Activated CD8-positive, alpha-beta memory T cell treated with anti-CD3 and anti-CD28 coated beads, Interleukin-2, amount 50 U/mL, for 24 hours (primary cell): Measurements from ENCODE around the gene SORBS1.

Source experiments
- DNase-seq: peaks from one replicate; pipeline ENCODE4 v3.0.0-alpha.2; 2020; ENCODE audit errors: extremely low read depth

SORBS1 gene

GRCh38 chr10:95459446-95460045 is 101.6 kb downstream of the SORBS1 start:
- DNase-seq = no peak

GRCh38 chr10:95458871-95459270 is 102.3 kb downstream of the SORBS1 start:
- DNase-seq = no peak

GRCh38 chr10:95458014-95458413 is 103.2 kb downstream of the SORBS1 start:
- DNase-seq = no peak

- no peak for DNase-seq
Observed at GRCh38 chr10:95457319-95457886, 103.8 kb downstream of the SORBS1 start.

- no peak for DNase-seq
Observed at GRCh38 chr10:95456516-95456915, 104.7 kb downstream of the SORBS1 start.

GRCh38 chr10:95454940-95455339 is 106.2 kb downstream of the SORBS1 start:
- DNase-seq = no peak

- no peak for DNase-seq
Observed at GRCh38 chr10:95454356-95454755, 106.8 kb downstream of the SORBS1 start.

- DNase-seq = no peak
Observed at GRCh38 chr10:95451568-95452524, 109.3 kb downstream of the SORBS1 start.

GRCh38 chr10:95451150-95451549 is 110.0 kb downstream of the SORBS1 start:
- DNase-seq = no peak

GRCh38 chr10:95450188-95450587 is 111.0 kb downstream of the SORBS1 start:
- no peak for DNase-seq

- no peak for DNase-seq
Observed at GRCh38 chr10:95447685-95448084, 113.5 kb downstream of the SORBS1 start.

- no peak for DNase-seq
Observed at GRCh38 chr10:95445837-95446486, 115.2 kb downstream of the SORBS1 start.

- DNase-seq = no peak
Observed at GRCh38 chr10:95445223-95445836, 115.8 kb downstream of the SORBS1 start.

- DNase-seq = no peak
Observed at GRCh38 chr10:95444792-95445191, 116.4 kb downstream of the SORBS1 start.

GRCh38 chr10:95443636-95444035 is 117.5 kb downstream of the SORBS1 start:
- DNase-seq = no peak

GRCh38 chr10:95442341-95442740 is 118.8 kb downstream of the SORBS1 start:
- no peak for DNase-seq

GRCh38 chr10:95441547-95441923 is 119.6 kb downstream of the SORBS1 start:
- no peak for DNase-seq

GRCh38 chr10:95440756-95441546 is 120.2 kb downstream of the SORBS1 start:
- no peak for DNase-seq

GRCh38 chr10:95440038-95440725 is 121.0 kb downstream of the SORBS1 start:
- no peak for DNase-seq

- no peak for DNase-seq
Observed at GRCh38 chr10:95438781-95439180, 122.4 kb downstream of the SORBS1 start.
